HepG2 (cell line): ENCODE results near the gene SND1. TPM values are rescaled to one million over a fixed set of nuclear protein-coding genes. Genes with fewer than 3 reads are reported as not detected.

Experiments
- ARHGAP35 ChIP-seq: sonication (generic); formaldehyde crosslinking; IDR thresholded peaks from 2 replicates; pipeline ENCODE4 v1.9.0; 2022; ENCODE audit warnings: mild to moderate bottlenecking, inconsistent platforms, moderate library complexity, missing genetic modification reagents, borderline replicate concordance
- ARNT2 ChIP-seq: sonication (generic); formaldehyde crosslinking; IDR thresholded peaks from 2 replicates; pipeline ENCODE4 v1.8.0; 2022; ENCODE audit warnings: mild to moderate bottlenecking, low read depth, missing genetic modification reagents, moderate library complexity
- CHD2 ChIP-seq: IDR thresholded peaks from 2 replicates; pipeline ENCODE4 v1.6.1; 2011; ENCODE audit warnings: low read depth, low read length, improper control_type of control experiment
- CHD4 ChIP-seq: fragments of 200-600 bp; sonication (generic); IDR thresholded peaks from 2 replicates; pipeline ENCODE4 v1.7.0; 2017; ENCODE audit warnings: mild to moderate bottlenecking, low read length, borderline replicate concordance
- FOXA3 ChIP-seq: IDR thresholded peaks from 2 replicates; pipeline ENCODE4 v1.6.1; 2016; ENCODE audit warnings: missing genetic modification reagents, missing compliant biosample characterization
- HDAC6 ChIP-seq: fragments of 200-600 bp; sonication (generic); IDR thresholded peaks from 2 replicates; pipeline ENCODE4 v1.7.0; 2017; ENCODE audit warnings: mild to moderate bottlenecking, antibody characterized with exemption, low read length, low read depth
- HNRNPK ChIP-seq: fragments of 200-400 bp; formaldehyde crosslinking; IDR thresholded peaks from 2 replicates; pipeline ENCODE4 v1.6.1; 2018; ENCODE audit warnings: low read length, low read depth, moderate library complexity, mild to moderate bottlenecking; ENCODE audit not compliant: poor library complexity, severe bottlenecking
- HNRNPL ChIP-seq: fragments of 200-400 bp; formaldehyde crosslinking; IDR thresholded peaks from 2 replicates; pipeline ENCODE4 v1.6.1; 2017; ENCODE audit warnings: mild to moderate bottlenecking, low read depth, low read length
- MEF2D ChIP-seq: sonication (generic); formaldehyde crosslinking; IDR thresholded peaks from 2 replicates; pipeline ENCODE4 v1.5.1; 2020; ENCODE audit warnings: mild to moderate bottlenecking, missing genetic modification reagents
- MXD4 ChIP-seq: IDR thresholded peaks from 2 replicates; pipeline ENCODE4 v1.6.1; 2016; ENCODE audit warnings: mild to moderate bottlenecking, missing biosample characterization, missing genetic modification reagents
- NCOA2 ChIP-seq: sonication (generic); formaldehyde crosslinking; IDR thresholded peaks from 2 replicates; pipeline ENCODE4 v1.8.0; 2022; ENCODE audit warnings: inconsistent platforms
- PHF20 ChIP-seq: sonication (generic); formaldehyde crosslinking; IDR thresholded peaks from 2 replicates; pipeline ENCODE4 v1.5.0; 2020; ENCODE audit warnings: mild to moderate bottlenecking, missing genetic modification reagents
- POGK ChIP-seq: sonication (generic); formaldehyde crosslinking; conservative IDR thresholded peaks from 2 replicates; pipeline ENCODE4 v1.8.0; 2022; ENCODE audit warnings: mild to moderate bottlenecking, moderate library complexity, missing genetic modification reagents
- SMC3 ChIP-seq: IDR thresholded peaks from 2 replicates; pipeline ENCODE4 v1.6.1; 2011; ENCODE audit warnings: low read length, improper control_type of control experiment
- SRSF9 ChIP-seq: fragments of 200-400 bp; formaldehyde crosslinking; IDR thresholded peaks from 2 replicates; pipeline ENCODE4 v1.6.1; 2018; ENCODE audit warnings: borderline replicate concordance, mild to moderate bottlenecking, low read depth, low read length; ENCODE audit not compliant: insufficient read depth, poor library complexity, severe bottlenecking
- TSC22D2 ChIP-seq: sonication (generic); formaldehyde crosslinking; IDR thresholded peaks from 2 replicates; pipeline ENCODE4 v1.5.1; 2020; ENCODE audit warnings: missing genetic modification reagents, mild to moderate bottlenecking, borderline replicate concordance
- ZBTB20 ChIP-seq: sonication (generic); formaldehyde crosslinking; IDR thresholded peaks from 2 replicates; pipeline ENCODE4 v1.8.1; 2023; ENCODE audit warnings: missing genetic modification reagents, low read depth, mild to moderate bottlenecking, borderline replicate concordance
- ZBTB38 ChIP-seq: sonication (generic); formaldehyde crosslinking; IDR thresholded peaks from 2 replicates; pipeline ENCODE4 v1.5.1; 2020; ENCODE audit warnings: mild to moderate bottlenecking, missing genetic modification reagents
- ZFP36L2 ChIP-seq: sonication (generic); formaldehyde crosslinking; IDR thresholded peaks from 2 replicates; pipeline ENCODE4 v1.4.0; 2020; ENCODE audit warnings: missing genetic modification reagents
- ZFP91 ChIP-seq: sonication (generic); formaldehyde crosslinking; IDR thresholded peaks from 2 replicates; pipeline ENCODE4 v1.9.0; 2022; ENCODE audit warnings: missing genetic modification reagents, mild to moderate bottlenecking, borderline replicate concordance
- ZNF615 ChIP-seq: sonication (generic); formaldehyde crosslinking; IDR thresholded peaks from 2 replicates; pipeline ENCODE4 v1.5.0; 2020; ENCODE audit warnings: mild to moderate bottlenecking, missing genetic modification reagents, borderline replicate concordance
- ZNF639 ChIP-seq: conservative IDR thresholded peaks from 2 replicates; pipeline ENCODE4 v1.6.1; 2018; ENCODE audit warnings: missing genetic modification reagents
- ZNF782 ChIP-seq: sonication (generic); formaldehyde crosslinking; IDR thresholded peaks from 2 replicates; pipeline ENCODE4 v1.4.0; 2020; ENCODE audit warnings: missing genetic modification reagents, mild to moderate bottlenecking, borderline replicate concordance
- ZSCAN31 ChIP-seq: sonication (generic); formaldehyde crosslinking; IDR thresholded peaks from 2 replicates; pipeline ENCODE4 v1.5.0; 2020; ENCODE audit warnings: low read depth, mild to moderate bottlenecking, missing genetic modification reagents
- polyA plus RNA-seq, 8 experiments: library from polyadenylated mRNA; depleted of rRNA in 3 of 8; stranded (reverse) in 7 of 8; unstranded in 1 of 8; fragments of >200 nt; fragmentation: Illumina TruSeq in 4 of 8; extraction: Trizol in 4 of 8; gene quantifications; 2 replicates each; pipeline versions ENCODE4 v1.2.1 to v1.2.3, GENCODE V29; 2011 to 2016; ENCODE audit warnings: low read depth in 4 of 8, missing spikeins in 1 of 8, mixed read lengths in 1 of 8; ENCODE audit not compliant: insufficient read depth in 1 of 8
- total RNA-seq, 5 experiments: library from RNA; depleted of rRNA; stranded (reverse); fragments of >200 nt; fragmentation: Illumina TruSeq; extraction: Trizol; gene quantifications; 2 replicates each; pipeline ENCODE4 v1.2.3, GENCODE V29; 2016; ENCODE audit warnings: low read depth in 1 of 5

The SND1 gene
- total and polyA plus RNA-seq, 2 of the 13 experiments (the other 11 are each of a cell fraction or from before 2014, with no cell fraction given) = 110 to 182 TPM

- TF ChIP-seq HNRNPK (no peak), ZFP36L2 (no peak), ZSCAN31 (CRISPR knock-in tag) (peak; percentile 84; the same call in 1 of the 2 replicates), HDAC6 (no peak), CHD2 (0 out of 2 replicates have a peak, but pooled peaks have one; percentile 25), ZNF639 (CRISPR knock-in tag) (no peak; the same call in 1 of the 2 replicates), PHF20 (CRISPR knock-in tag) (peak; percentile 42; the same call in 1 of the 2 replicates), CHD4 (peak; percentile 91), ZNF615 (CRISPR knock-in tag) (no peak), NCOA2 (peak; percentile 71), ZFP91 (CRISPR knock-in tag) (peak; percentile 86), ARHGAP35 (CRISPR knock-in tag) (peak; percentile 81; the same call in 1 of the 2 replicates), ZNF782 (CRISPR knock-in tag) (peak; percentile 59; the same call in 1 of the 2 replicates), HNRNPL (peak; percentile 73; the same call in 1 of the 2 replicates), ZBTB38 (CRISPR knock-in tag) (peak; percentile 67; the same call in 1 of the 2 replicates), MXD4 (CRISPR knock-in tag) (no peak), POGK (CRISPR knock-in tag) (peak; percentile 83), SMC3 (no peak), ZBTB20 (CRISPR knock-in tag) (0 out of 2 replicates have a peak, but pooled peaks have one; percentile 10), TSC22D2 (no peak), MEF2D (CRISPR knock-in tag) (0 out of 2 replicates have a peak, but pooled peaks have one; percentile 20), ARNT2 (peak; percentile 61; the same call in 1 of the 2 replicates), SRSF9 (no peak), FOXA3 (CRISPR knock-in tag) (peak; percentile 73)
Measured at GRCh38 chr7:128103498-128104107, 451.6 kb downstream of the SND1 start (continued).
